H9 (cell line): ENCODE measurements around the gene IFT80. TPM values are rescaled to one million over a fixed set of nuclear protein-coding genes. Genes with fewer than 3 reads are reported as not detected.
A peak's percentile ranks its signal among the peaks of the same experiment; 100 is the strongest.

ENCODE experiments used
- DNase-seq: peaks from one replicate; pipeline ENCODE4 v3.0.0-alpha.2; 2017
- H2AFZ ChIP-seq: one replicate; pipeline ENCODE4 v1.6.1; 2013; ENCODE audit warnings: mild to moderate bottlenecking, low read length, control low read depth, moderate library complexity
- H2AK5ac ChIP-seq: 2 replicates; pipeline ENCODE4 v1.6.1; 2013; ENCODE audit warnings: low read length, control low read depth, mixed read lengths; ENCODE audit not compliant: insufficient read length
- H2BK120ac ChIP-seq: one replicate; pipeline ENCODE4 v1.6.1; 2013; ENCODE audit warnings: low read depth, mild to moderate bottlenecking, low read length, control low read depth, inconsistent platforms; ENCODE audit not compliant: poor library complexity, severe bottlenecking
- H2BK12ac ChIP-seq: 2 replicates; pipeline ENCODE4 v1.6.1; 2013; ENCODE audit warnings: low read length, control low read depth, mixed read lengths, low read depth; ENCODE audit not compliant: insufficient read length
- H2BK15ac ChIP-seq: 2 replicates; pipeline ENCODE4 v1.6.1; 2013; ENCODE audit warnings: low read depth, low read length, control low read depth
- H2BK20ac ChIP-seq: one replicate; pipeline ENCODE4 v1.6.1; 2013; ENCODE audit warnings: low read depth, mild to moderate bottlenecking, low read length, control low read depth, inconsistent platforms; ENCODE audit not compliant: poor library complexity, severe bottlenecking
- H2BK5ac ChIP-seq: 2 replicates; pipeline ENCODE4 v1.6.1; 2013; ENCODE audit warnings: low read length, control low read depth, mixed read lengths; ENCODE audit not compliant: insufficient read length
- H3K14ac ChIP-seq: 2 replicates; pipeline ENCODE4 v1.6.1; 2013; ENCODE audit warnings: low read length, control low read depth; ENCODE audit not compliant: insufficient read depth
- H3K18ac ChIP-seq: 2 replicates; pipeline ENCODE4 v1.6.1; 2013; ENCODE audit warnings: low read depth, mild to moderate bottlenecking, mixed read lengths, low read length, control low read depth; ENCODE audit not compliant: insufficient read length
- H3K23ac ChIP-seq: 2 replicates; pipeline ENCODE4 v1.6.1; 2013; ENCODE audit warnings: low read length, control low read depth, mixed read lengths, low read depth; ENCODE audit not compliant: insufficient read length
- H3K23me2 ChIP-seq: 2 replicates; pipeline ENCODE4 v1.6.1; 2013; ENCODE audit warnings: low read depth, mild to moderate bottlenecking, mixed read lengths, low read length, control low read depth; ENCODE audit not compliant: insufficient read length, poor library complexity, severe bottlenecking
- H3K27ac ChIP-seq: 2 replicates; pipeline ENCODE4 v1.5.1; 2013; ENCODE audit warnings: low read length, control low read depth, mixed read lengths, low read depth; ENCODE audit not compliant: insufficient read length
- H3K27me3 ChIP-seq: 2 replicates; pipeline ENCODE4 v1.6.1; 2013; ENCODE audit warnings: low read length, control low read depth, inconsistent platforms; ENCODE audit not compliant: insufficient read depth
- H3K4ac ChIP-seq: 2 replicates; pipeline ENCODE4 v1.6.1; 2013; ENCODE audit warnings: low read depth, mild to moderate bottlenecking, control low read depth, inconsistent platforms, low read length, moderate library complexity
- H3K4me1 ChIP-seq: 2 replicates; pipeline ENCODE4 v1.6.1; 2013; ENCODE audit warnings: low read length, control low read depth, inconsistent platforms; ENCODE audit not compliant: insufficient read depth
- H3K4me2 ChIP-seq: 2 replicates; pipeline ENCODE4 v1.6.1; 2013; ENCODE audit warnings: low read length, control low read depth, mixed read lengths; ENCODE audit not compliant: insufficient read length, insufficient read depth
- H3K56ac ChIP-seq: 2 replicates; pipeline ENCODE4 v1.6.1; 2013; ENCODE audit warnings: low read depth, mild to moderate bottlenecking, mixed read lengths, low read length, control low read depth; ENCODE audit not compliant: insufficient read length
- H3K79me1 ChIP-seq: 2 replicates; pipeline ENCODE4 v1.6.1; 2013; ENCODE audit warnings: low read depth, mild to moderate bottlenecking, moderate library complexity, low read length, control low read depth, inconsistent platforms; ENCODE audit not compliant: insufficient read depth, poor library complexity, severe bottlenecking
- H3K79me2 ChIP-seq: 2 replicates; pipeline ENCODE4 v1.6.1; 2013; ENCODE audit warnings: low read length, control low read depth, inconsistent platforms; ENCODE audit not compliant: insufficient read depth
- H3K9ac ChIP-seq: 2 replicates; pipeline ENCODE4 v1.6.1; 2013; ENCODE audit warnings: low read length, control low read depth, mixed read lengths; ENCODE audit not compliant: insufficient read length; ENCODE audit errors: extremely low read depth
- H3K9me3 ChIP-seq: one replicate; pipeline ENCODE4 v1.6.1; 2013; ENCODE audit warnings: low read depth, low read length, inconsistent platforms; ENCODE audit not compliant: control insufficient read depth
- H3T11ph ChIP-seq: one replicate; pipeline ENCODE4 v1.6.1; 2013; ENCODE audit warnings: mild to moderate bottlenecking, low read length, control low read depth, inconsistent platforms
- H4K20me1 ChIP-seq: one replicate; pipeline ENCODE4 v1.6.1; 2013; ENCODE audit not compliant: control insufficient read depth, insufficient read length, insufficient read depth
- H4K5ac ChIP-seq: 2 replicates; pipeline ENCODE4 v1.6.1; 2013; ENCODE audit warnings: low read depth, mild to moderate bottlenecking, mixed read lengths, low read length, control low read depth; ENCODE audit not compliant: insufficient read length
- H4K8ac ChIP-seq: replicated peaks from 2 replicates; pipeline ENCODE4 v1.6.1; 2013; ENCODE audit warnings: low read length, control low read depth, mixed read lengths, low read depth; ENCODE audit not compliant: insufficient read length
- H4K91ac ChIP-seq: 2 replicates; pipeline ENCODE4 v1.6.1; 2013; ENCODE audit warnings: low read depth, mild to moderate bottlenecking, moderate library complexity, mixed read lengths, low read length, control low read depth; ENCODE audit not compliant: insufficient read length
- H3K27ac Mint-ChIP-seq, 3 experiments: 2 replicates in 2 of 3; 3 replicates in 1 of 3; pipeline ENCODE4 v1.8.0; 2020 to 2021; ENCODE audit warnings: mixed read lengths in 3 of 3, mild to moderate bottlenecking in 1 of 3, moderate library complexity in 1 of 3
- H3K27me3 Mint-ChIP-seq: 2 replicates; pipeline ENCODE4 v1.8.0; 2021; ENCODE audit warnings: low read depth, mild to moderate bottlenecking, moderate library complexity, mixed read lengths
- H3K36me3 Mint-ChIP-seq, 3 experiments: 2 replicates in 2 of 3; 3 replicates in 1 of 3; pipeline ENCODE4 v1.8.0; 2020 to 2021; ENCODE audit warnings: low read depth in 3 of 3, mixed read lengths in 3 of 3; ENCODE audit not compliant: insufficient read depth in 1 of 3
- H3K4me1 Mint-ChIP-seq, 2 experiments: 2 replicates each; pipeline ENCODE4 v1.8.0; 2020; ENCODE audit warnings: mixed read lengths in 2 of 2
- H3K4me3 Mint-ChIP-seq, 2 experiments: 2 replicates in 1 of 2; 3 replicates in 1 of 2; pipeline ENCODE4 v1.8.0; 2020 to 2021; ENCODE audit warnings: mild to moderate bottlenecking in 2 of 2, mixed read lengths in 2 of 2, moderate library complexity in 1 of 2
- H3K9me3 Mint-ChIP-seq, 2 experiments: 2 replicates in 1 of 2; 3 replicates in 1 of 2; pipeline ENCODE4 v1.8.0; 2020; ENCODE audit warnings: mild to moderate bottlenecking in 2 of 2, mixed read lengths in 2 of 2, moderate library complexity in 1 of 2
- CTCF ChIP-seq: fragments of 200-600 bp; sonication (generic); conservative IDR thresholded peaks from 3 replicates; pipeline ENCODE4 v1.8.0; 2021; ENCODE audit warnings: antibody characterized with exemption, mild to moderate bottlenecking
- WGBS: extraction: QIAGEN DNeasy Blood & Tissue Kit; methylation state at CpG from one replicate; pipeline ENCODE4 v1.1.7; 2013; ENCODE audit warnings: missing lambda C conversion rate, low lambda C conversion rate, mixed read lengths; ENCODE audit not compliant: insufficient read length; ENCODE audit errors: extremely low coverage; 5-methylcytosine and 5-hydroxymethylcytosine counted together
- total RNA-seq: library from RNA; stranded (reverse); gene quantifications from 2 replicates; pipeline ENCODE4 v1.2.1, GENCODE V29; 2021

IFT80 gene
- total RNA-seq, 1 experiment from 2014 or later, result 29.0 TPM

- no peak overlapping the region for H4K91ac ChIP-seq
- H3K4me1 ChIP-seq, result no peaks in the 10 kb centered on the region
- H3K27me3 Mint-ChIP-seq, result peaks cover 79% of the 10 kb centered on the region
- H3K4me1 Mint-ChIP-seq, result peaks cover 16 to 17% of the 10 kb centered on the region in 2 experiments
- H3K9ac ChIP-seq, result no peak overlapping the region
- peak overlapping the region; percentile 72 for H3K4me2 ChIP-seq
- H2AFZ ChIP-seq, result no peak overlapping the region
- H3K4me3 Mint-ChIP-seq, result peak overlapping the region; percentile 68 to 85
- H4K5ac ChIP-seq, result no peak overlapping the region
- WGBS, result no CpG with 5 or more reads among the region's 12 CpGs
- no peak overlapping the region for H2BK12ac ChIP-seq
- H3K36me3 Mint-ChIP-seq, result no peaks in the 10 kb centered on the region
- H3K23ac ChIP-seq, result no peak overlapping the region
- no peak overlapping the region for H3K56ac ChIP-seq
- no peak overlapping the region for H3K27ac Mint-ChIP-seq
- H3K79me1 ChIP-seq, result no peaks in the 10 kb centered on the region
- no peak overlapping the region for H2BK20ac ChIP-seq
- peaks cover 28% of the 10 kb centered on the region for H3K27me3 ChIP-seq
- no peaks in the 10 kb centered on the region for H3K9me3 ChIP-seq
- no peaks in the 10 kb centered on the region for H3K79me2 ChIP-seq
- H3K4ac ChIP-seq, result no peak overlapping the region
- no peak overlapping the region for H2BK15ac ChIP-seq
- peak; percentile 38 for DNase-seq
- H3K18ac ChIP-seq, result no peak overlapping the region
- H3T11ph ChIP-seq, result no peak overlapping the region
- no peaks in the 10 kb centered on the region for H4K20me1 ChIP-seq
- H3K27ac ChIP-seq, result no peak overlapping the region
- H2BK5ac ChIP-seq, result no peak overlapping the region
- H3K23me2 ChIP-seq, result peaks cover 18% of the 10 kb centered on the region
- TF ChIP-seq CTCF, result no peak
- no peak overlapping the region for H2AK5ac ChIP-seq
- no peaks in the 10 kb centered on the region for H3K9me3 Mint-ChIP-seq
- H4K8ac ChIP-seq, result no peak overlapping the region
- H2BK120ac ChIP-seq, result no peak overlapping the region
- H3K14ac ChIP-seq, result no peak overlapping the region
These were observed 174.8 kb downstream of the IFT80 start for GRCh38 chr3:160224256-160224655.
